ENCODE measurements around the gene TLCD5. TPM values are rescaled to one million over a fixed set of nuclear protein-coding genes. Genes with fewer than 3 reads are reported as not detected.

Gene TLCD5
- total RNA-seq, 1 experiment from 2014 or later, result 8.3 TPM

DNA sequence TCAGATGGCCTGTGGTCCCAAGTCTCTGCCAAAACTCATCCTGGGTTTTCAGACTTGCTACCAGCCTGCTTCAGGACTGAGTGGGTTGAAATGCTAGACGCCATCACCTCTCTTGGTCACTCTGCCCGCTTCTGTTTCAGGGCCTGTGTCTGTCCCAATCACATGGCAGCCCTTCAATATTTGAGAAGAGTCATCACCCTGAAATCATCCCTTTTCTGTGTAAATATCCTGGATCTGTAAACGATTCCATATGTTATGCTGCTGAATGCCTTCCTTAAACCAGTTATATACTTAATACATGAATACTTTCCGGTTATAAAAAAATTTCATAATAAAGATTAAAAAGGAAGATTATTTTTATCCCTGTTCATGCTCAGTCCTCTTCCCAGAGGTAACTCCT is 39.8 kb upstream of the TLCD5 start:
- H3K27me3 Mint-ChIP-seq (ENCODE audit: low read depth), result no peaks in the 10 kb centered on the region; the same call in 1 of the 2 replicates
- CTCF ChIA-PET, result no interaction called here
- H3K36me3 Mint-ChIP-seq, result no peaks in the 10 kb centered on the region
- no peak for DNase-seq (ENCODE audit: low spot score)
- POLR2A ChIA-PET, result no interaction called here
- TF ChIP-seq MXD4 (CRISPR knock-in tag; IDR thresholded peaks at IDR 0.05; ENCODE audit: borderline replicate concordance) (no peak), MYBL2 (CRISPR knock-in tag; IDR thresholded peaks at IDR 0.05) (no peak), FOXK1 (CRISPR knock-in tag; IDR thresholded peaks at IDR 0.05) (no peak), TEAD1 (CRISPR knock-in tag; IDR thresholded peaks at IDR 0.05) (no peak), KAT7 (CRISPR knock-in tag; IDR thresholded peaks at IDR 0.05; ENCODE audit: borderline replicate concordance) (no peak), JUN (CRISPR knock-in tag; IDR thresholded peaks at IDR 0.05) (no peak), CREM (CRISPR knock-in tag; IDR thresholded peaks at IDR 0.05) (no peak), ZNF416 (CRISPR knock-in tag; IDR thresholded peaks at IDR 0.05) (no peak), NFE2L1 (CRISPR knock-in tag; IDR thresholded peaks at IDR 0.05) (no peak), TCF7 (CRISPR knock-in tag; IDR thresholded peaks at IDR 0.05; ENCODE audit: low read depth) (no peak), TEAD4 (CRISPR knock-in tag; IDR thresholded peaks at IDR 0.05) (no peak), ZNF232 (CRISPR knock-in tag; IDR thresholded peaks at IDR 0.05) (no peak), ZNF219 (CRISPR knock-in tag; IDR thresholded peaks at IDR 0.05; ENCODE audit: borderline replicate concordance) (no peak), ZBTB21 (CRISPR knock-in tag; IDR thresholded peaks at IDR 0.05; ENCODE audit: borderline replicate concordance) (no peak), MLX (CRISPR knock-in tag; IDR thresholded peaks at IDR 0.05) (no peak), SMAD4 (CRISPR knock-in tag; IDR thresholded peaks at IDR 0.05) (no peak), GABPB1 (CRISPR knock-in tag; IDR thresholded peaks at IDR 0.05) (no peak)
- TF ChIP-seq, protein P1, sequence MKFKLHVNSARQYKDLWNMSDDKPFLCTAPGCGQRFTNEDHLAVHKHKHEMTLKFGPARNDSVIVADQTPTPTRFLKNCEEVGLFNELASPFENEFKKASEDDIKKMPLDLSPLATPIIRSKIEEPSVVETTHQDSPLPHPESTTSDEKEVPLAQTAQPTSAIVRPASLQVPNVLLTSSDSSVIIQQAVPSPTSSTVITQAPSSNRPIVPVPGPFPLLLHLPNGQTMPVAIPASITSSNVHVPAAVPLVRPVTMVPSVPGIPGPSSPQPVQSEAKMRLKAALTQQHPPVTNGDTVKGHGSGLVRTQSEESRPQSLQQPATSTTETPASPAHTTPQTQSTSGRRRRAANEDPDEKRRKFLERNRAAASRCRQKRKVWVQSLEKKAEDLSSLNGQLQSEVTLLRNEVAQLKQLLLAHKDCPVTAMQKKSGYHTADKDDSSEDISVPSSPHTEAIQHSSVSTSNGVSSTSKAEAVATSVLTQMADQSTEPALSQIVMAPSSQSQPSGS (CRISPR knock-in tag; IDR thresholded peaks at IDR 0.05; ENCODE audit: borderline replicate concordance, low read depth), result no peak
- TF ChIP-seq, protein P2, sequence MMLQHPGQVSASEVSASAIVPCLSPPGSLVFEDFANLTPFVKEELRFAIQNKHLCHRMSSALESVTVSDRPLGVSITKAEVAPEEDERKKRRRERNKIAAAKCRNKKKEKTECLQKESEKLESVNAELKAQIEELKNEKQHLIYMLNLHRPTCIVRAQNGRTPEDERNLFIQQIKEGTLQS (CRISPR knock-in tag; conservative IDR thresholded peaks at IDR 0.05), result no peak
- no peaks in the 10 kb centered on the region for H3K9me3 Mint-ChIP-seq
- H3K27ac Mint-ChIP-seq, result no peak overlapping the region
- H3K4me3 Mint-ChIP-seq, result no peak overlapping the region
- H3K4me1 Mint-ChIP-seq, result peaks cover 17% of the 10 kb centered on the region
- ATAC-seq, result no peak

DNA sequence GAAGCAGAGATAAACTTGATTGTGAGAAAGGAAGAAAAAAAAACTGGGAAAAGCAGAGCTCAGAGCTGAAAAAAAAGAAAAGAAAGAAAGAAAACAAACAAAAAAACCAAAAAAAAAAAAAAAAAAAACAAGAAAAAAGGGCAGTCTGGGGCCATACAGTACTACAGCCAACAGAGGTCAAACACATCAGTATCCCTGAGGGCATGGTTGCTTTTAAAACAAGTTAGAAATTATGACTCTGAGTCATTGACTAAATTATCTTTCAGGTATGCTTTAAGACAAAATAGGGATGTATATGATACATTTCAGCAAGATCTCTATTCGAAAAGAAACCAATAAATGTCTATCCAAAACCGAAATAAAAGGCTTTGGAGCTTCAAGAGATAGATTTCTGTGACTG is 37.1 kb upstream of the TLCD5 start:
- TF ChIP-seq ZNF317 (CRISPR knock-in tag; IDR thresholded peaks at IDR 0.05; ENCODE audit: borderline replicate concordance, low read depth) (no peak), NR1H2 (CRISPR knock-in tag; IDR thresholded peaks at IDR 0.05) (no peak), ZMAT4 (CRISPR knock-in tag; IDR thresholded peaks at IDR 0.05) (no peak), STAT6 (CRISPR knock-in tag; conservative IDR thresholded peaks at IDR 0.05; ENCODE audit: low read depth) (no peak), SOX15 (CRISPR knock-in tag; IDR thresholded peaks at IDR 0.05) (no peak), NFE2L1 (CRISPR knock-in tag; IDR thresholded peaks at IDR 0.05) (no peak)
- TF ChIP-seq, protein P3, sequence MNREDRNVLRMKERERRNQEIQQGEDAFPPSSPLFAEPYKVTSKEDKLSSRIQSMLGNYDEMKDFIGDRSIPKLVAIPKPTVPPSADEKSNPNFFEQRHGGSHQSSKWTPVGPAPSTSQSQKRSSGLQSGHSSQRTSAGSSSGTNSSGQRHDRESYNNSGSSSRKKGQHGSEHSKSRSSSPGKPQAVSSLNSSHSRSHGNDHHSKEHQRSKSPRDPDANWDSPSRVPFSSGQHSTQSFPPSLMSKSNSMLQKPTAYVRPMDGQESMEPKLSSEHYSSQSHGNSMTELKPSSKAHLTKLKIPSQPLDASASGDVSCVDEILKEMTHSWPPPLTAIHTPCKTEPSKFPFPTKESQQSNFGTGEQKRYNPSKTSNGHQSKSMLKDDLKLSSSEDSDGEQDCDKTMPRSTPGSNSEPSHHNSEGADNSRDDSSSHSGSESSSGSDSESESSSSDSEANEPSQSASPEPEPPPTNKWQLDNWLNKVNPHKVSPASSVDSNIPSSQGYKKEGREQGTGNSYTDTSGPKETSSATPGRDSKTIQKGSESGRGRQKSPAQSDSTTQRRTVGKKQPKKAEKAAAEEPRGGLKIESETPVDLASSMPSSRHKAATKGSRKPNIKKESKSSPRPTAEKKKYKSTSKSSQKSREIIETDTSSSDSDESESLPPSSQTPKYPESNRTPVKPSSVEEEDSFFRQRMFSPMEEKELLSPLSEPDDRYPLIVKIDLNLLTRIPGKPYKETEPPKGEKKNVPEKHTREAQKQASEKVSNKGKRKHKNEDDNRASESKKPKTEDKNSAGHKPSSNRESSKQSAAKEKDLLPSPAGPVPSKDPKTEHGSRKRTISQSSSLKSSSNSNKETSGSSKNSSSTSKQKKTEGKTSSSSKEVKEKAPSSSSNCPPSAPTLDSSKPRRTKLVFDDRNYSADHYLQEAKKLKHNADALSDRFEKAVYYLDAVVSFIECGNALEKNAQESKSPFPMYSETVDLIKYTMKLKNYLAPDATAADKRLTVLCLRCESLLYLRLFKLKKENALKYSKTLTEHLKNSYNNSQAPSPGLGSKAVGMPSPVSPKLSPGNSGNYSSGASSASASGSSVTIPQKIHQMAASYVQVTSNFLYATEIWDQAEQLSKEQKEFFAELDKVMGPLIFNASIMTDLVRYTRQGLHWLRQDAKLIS (CRISPR knock-in tag; IDR thresholded peaks at IDR 0.05; ENCODE audit: borderline replicate concordance), result no peak
- H3K4me1 Mint-ChIP-seq, result peaks cover 8% of the 10 kb centered on the region
- CTCF ChIA-PET, result interaction anchor here (1.0 to 6.0 kb wide), 4 partner anchors 12 to 119 kb away, joined by 4 to 29 read pairs (median 5); no protein-coding TSS in a partner anchor
- no peak overlapping the region for H3K4me3 Mint-ChIP-seq
- H3K27me3 Mint-ChIP-seq (ENCODE audit: low read depth), result peaks cover under 1% of the 10 kb centered on the region; the same call in 1 of the 2 replicates
- ATAC-seq (no peak), DNase-seq (ENCODE audit: low spot score) (no peak)
- H3K36me3 Mint-ChIP-seq, result no peaks in the 10 kb centered on the region
- H3K27ac Mint-ChIP-seq, result no peak overlapping the region
- H3K9me3 Mint-ChIP-seq, result no peaks in the 10 kb centered on the region
- POLR2A ChIA-PET, result no interaction called here

Measured in WTC11 (cell line).